GM12878 (cell line): ENCODE results near the gene CDC42BPB. TPM values are rescaled to one million over a fixed set of nuclear protein-coding genes. Genes with fewer than 3 reads are reported as not detected.

ENCODE experiments used
- ATAC-seq: fragments of 200-7000 bp; cut with Tn5 transposase; 3 replicates; pipeline ENCODE4 v1.9.1; 2020; ENCODE audit warnings: mild to moderate bottlenecking, moderate library complexity
- BruUV-seq: library from RNA; stranded (reverse); fragments of 400-500 nt; replicated peaks from 2 replicates; lab custom pipeline; 2021; lab: Mats Ljungman, UMichigan
- CTCF ChIA-PET: fragments of 300-600 bp; sonication (Branson Sonifier 250); formaldehyde crosslinking; extraction: SDS; loops from one replicate; lab custom pipeline; 2021; ENCODE audit warnings: inconsistent platforms; lab: Yijun Ruan, JAX
- POLR2A ChIA-PET: fragments of 350-600 bp; formaldehyde crosslinking; extraction: SDS; loops from one replicate; lab custom pipeline; 2021; ENCODE audit warnings: inconsistent platforms; lab: Charles Lee
- RAD21 ChIA-PET: fragments of 300-600 bp; sonication (Branson Sonifier 250); formaldehyde crosslinking; loops from one replicate; lab custom pipeline; 2023; ENCODE audit warnings: antibody characterized with exemption; ENCODE audit not compliant: unreplicated experiment; lab: Charles Lee
- SMC1A ChIA-PET: fragments of 300-600 bp; sonication (Branson Sonifier 250); formaldehyde crosslinking; loops from one replicate; lab custom pipeline; 2023; ENCODE audit not compliant: unreplicated experiment, uncharacterized antibody; lab: Charles Lee
- DNase-seq: peaks from one replicate; pipeline ENCODE4 v3.0.0-alpha.2; 2011; ENCODE audit warnings: low read depth, low spot score
- FAIRE-seq: peaks from 3 replicates; lab custom pipeline; 2011; peaks lifted over from hg19 to GRCh38; lab: Jason Lieb, UNC
- H2AFZ ChIP-seq: 2 replicates; pipeline ENCODE4 v1.6.0; 2011; ENCODE audit warnings: low read depth, low read length, control low read depth; ENCODE audit not compliant: control insufficient read depth
- H3K27ac ChIP-seq: 2 replicates; pipeline ENCODE4 v1.5.1; 2011; ENCODE audit warnings: control low read depth; ENCODE audit not compliant: control insufficient read depth, insufficient read depth
- H3K27me3 ChIP-seq, 2 experiments: replicated peaks in 1 of 2; 2 replicates each; pipeline versions ENCODE4 v1.6.0 to v1.6.1; 2011; ENCODE audit warnings: low read length in 1 of 2; ENCODE audit not compliant: control insufficient read depth in 2 of 2, insufficient read depth in 2 of 2
- H3K36me3 ChIP-seq, 2 experiments: 2 replicates each; pipeline ENCODE4 v1.5.1; 2011; ENCODE audit warnings: low read length in 1 of 2; ENCODE audit not compliant: control insufficient read depth in 2 of 2, insufficient read depth in 2 of 2
- H3K4me1 ChIP-seq: 2 replicates; pipeline ENCODE4 v1.6.1; 2011; ENCODE audit warnings: mild to moderate bottlenecking, low read length, moderate library complexity, mixed read lengths; ENCODE audit not compliant: control insufficient read depth, insufficient read depth
- H3K4me2 ChIP-seq: 2 replicates; pipeline ENCODE4 v1.6.0; 2011; ENCODE audit warnings: control low read depth; ENCODE audit not compliant: control insufficient read depth, insufficient read depth
- H3K4me3 ChIP-seq: fragments of 200-600 bp; sonication (generic); 2 replicates; pipeline ENCODE4 v1.5.1; 2016
- H3K79me2 ChIP-seq: 2 replicates; pipeline ENCODE4 v1.6.0; 2011; ENCODE audit warnings: low read length; ENCODE audit not compliant: control insufficient read depth, insufficient read depth
- H3K9ac ChIP-seq: 2 replicates; pipeline ENCODE4 v1.8.0; 2011; ENCODE audit warnings: low read length, control low read depth, mixed read lengths; ENCODE audit not compliant: control insufficient read depth, insufficient read depth
- H3K9me3 ChIP-seq: replicated peaks from 3 replicates; pipeline ENCODE4 v1.5.1; 2011; ENCODE audit warnings: mild to moderate bottlenecking, low read length; ENCODE audit not compliant: control insufficient read depth, insufficient read depth
- H4K20me1 ChIP-seq: 2 replicates; pipeline ENCODE4 v1.6.0; 2011; ENCODE audit not compliant: control insufficient read depth, insufficient read depth
- BCL11A ChIP-seq: IDR thresholded peaks from 2 replicates; pipeline ENCODE4 v1.6.1; 2011; ENCODE audit warnings: low read depth, low read length
- CHD1 ChIP-seq: IDR thresholded peaks from 2 replicates; pipeline ENCODE4 v1.6.1; 2012; ENCODE audit warnings: low read depth, low read length, improper control_type of control experiment
- IKZF2 ChIP-seq, 2 experiments: fragments of 450-650 bp; IDR thresholded peaks; 2 replicates each; pipeline ENCODE4 v1.6.1; 2017; ENCODE audit warnings: mild to moderate bottlenecking in 2 of 2, moderate library complexity in 2 of 2
- KLF5 ChIP-seq: fragments of 450-650 bp; IDR thresholded peaks from 2 replicates; pipeline ENCODE4 v1.6.1; 2014; ENCODE audit warnings: mild to moderate bottlenecking; ENCODE audit not compliant: partially characterized antibody
- LARP7 ChIP-seq: fragments of 450-650 bp; IDR thresholded peaks from 2 replicates; pipeline ENCODE4 v1.6.1; 2017; ENCODE audit warnings: mild to moderate bottlenecking
- WGBS: methylation state at CpG from one replicate; pipeline ENCODE4 v1.1.6; 2016; ENCODE audit warnings: low lambda C conversion rate; ENCODE audit not compliant: insufficient replicate concordance, insufficient coverage; ENCODE audit errors: missing lambda C conversion rate; 5-methylcytosine and 5-hydroxymethylcytosine counted together
- in situ Hi-C: fragments of 300-500 bp; cut with MboI; formaldehyde crosslinking; loops from 9 replicates; pipeline ENCODE4 v1.14.3; 2018; ENCODE audit warnings: mixed read lengths
- intact Hi-C: fragments of 100-400 bp; cut with micrococcal nuclease; formaldehyde crosslinking; loops from one replicate; pipeline ENCODE4 v1.14.2; 2022; ENCODE audit not compliant: unreplicated experiment
- polyA plus RNA-seq, 11 experiments: library from polyadenylated mRNA; depleted of rRNA in 4 of 11; unstranded in 6 of 11; stranded (reverse) in 5 of 11; fragments of >200 nt; fragmentation: Nextera tagmentation in 4 of 11; fragmentation: Illumina TruSeq in 1 of 11; extraction: Ambion mirVana in 4 of 11; extraction: Trizol in 1 of 11; gene quantifications; 1 replicate in 1 of 11; 2 replicates in 10 of 11; pipeline versions ENCODE4 v1.2.1 to v1.2.3, GENCODE V29; 2011 to 2016; ENCODE audit warnings: inconsistent platforms in 2 of 11, missing spikeins in 2 of 11, low read depth in 1 of 11
- total RNA-seq, 4 experiments: library from RNA; depleted of rRNA in 3 of 4; stranded (reverse); fragments of >200 nt in 3 of 4; fragmentation: Illumina TruSeq in 1 of 4; extraction: Trizol in 1 of 4; gene quantifications; 2 replicates each; pipeline versions ENCODE4 v1.2.1 to v1.2.3, GENCODE V29; 2013 to 2021
- TF ChIP-seq, protein P1 (sequence below): fragments of 150-350 bp; IDR thresholded peaks from 2 replicates; pipeline ENCODE4 v1.6.1; 2016; ENCODE audit warnings: low read depth, low read length
- TF ChIP-seq, protein P2 (sequence below): fragments of 450-650 bp; IDR thresholded peaks from 2 replicates; pipeline ENCODE4 v1.6.1; 2017; ENCODE audit warnings: mild to moderate bottlenecking, moderate library complexity
- TF ChIP-seq, protein P3 (sequence below), 3 experiments: IDR thresholded peaks in 2 of 3; conservative IDR thresholded peaks in 1 of 3; 2 replicates each; pipeline ENCODE4 v1.5.1; 2011; ENCODE audit warnings: low read depth in 3 of 3, low read length in 3 of 3, mild to moderate bottlenecking in 3 of 3, control low read depth in 2 of 3, moderate library complexity in 2 of 3, inconsistent platforms in 1 of 3, mixed read lengths in 1 of 3; ENCODE audit not compliant: control insufficient read depth in 2 of 3, insufficient read depth in 1 of 3; ENCODE audit errors: extremely low read depth in 1 of 3
- TF ChIP-seq, protein P4 (sequence below): IDR thresholded peaks from 2 replicates; pipeline ENCODE4 v1.6.1; 2012; ENCODE audit warnings: mild to moderate bottlenecking, low read depth, low read length

Gene CDC42BPB
- total and polyA plus RNA-seq, 10 of the 15 experiments (the other 5 are each of a cell fraction or from before 2014, with no cell fraction given), result 0.42 to 22.1 (median 13.3) TPM

DNA sequence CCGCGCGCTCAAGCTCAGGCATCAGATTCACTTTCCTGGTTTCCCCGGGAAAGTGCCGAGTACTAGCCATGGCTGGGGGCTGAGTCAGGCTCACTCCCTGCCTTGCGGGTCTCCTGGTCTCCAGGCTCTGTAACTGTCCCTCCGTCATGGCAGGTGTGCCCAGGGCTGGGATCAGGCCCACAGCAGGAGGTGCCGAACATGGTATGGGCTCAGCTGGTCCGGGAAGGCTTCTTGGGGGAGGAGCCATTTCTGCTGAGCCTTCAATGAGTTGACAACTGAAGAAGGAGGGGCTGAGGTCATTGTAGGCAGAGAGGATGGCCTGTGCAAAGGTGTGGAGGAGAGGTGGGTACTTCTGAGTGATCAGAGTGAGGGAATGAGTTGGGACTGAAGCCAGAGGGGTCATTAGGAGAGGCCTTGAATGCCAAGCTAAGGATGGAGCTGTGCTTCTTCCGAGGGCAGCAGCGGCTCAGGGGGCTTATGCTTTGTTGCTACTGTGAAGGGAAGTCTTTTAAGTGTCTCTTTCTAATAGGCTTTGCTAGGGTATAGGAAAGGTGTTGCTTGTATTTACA is 37.9 kb upstream of the CDC42BPB start:
- intact Hi-C loops (no loop called here), in situ Hi-C loops (no loop called here)
- H2AFZ ChIP-seq, result no peak overlapping the region
- H3K9ac ChIP-seq, result no peak overlapping the region
- no peaks in the 10 kb centered on the region for H4K20me1 ChIP-seq
- H3K27me3 ChIP-seq, result no peaks in the 10 kb centered on the region
- H3K4me3 ChIP-seq, result no peak overlapping the region
- H3K36me3 ChIP-seq, result no peaks in the 10 kb centered on the region
- H3K27ac ChIP-seq, result no peak overlapping the region
- ATAC-seq (no peak), DNase-seq (no peak), FAIRE-seq (no peak)
- WGBS, result 87% methylated on average over 11 of the region's 11 CpGs
- H3K79me2 ChIP-seq, result no peaks in the 10 kb centered on the region
- H3K4me2 ChIP-seq, result no peak overlapping the region
- no TSS peak for BruUV-seq
- H3K9me3 ChIP-seq, result no peaks in the 10 kb centered on the region
- peaks cover 17% of the 10 kb centered on the region for H3K4me1 ChIP-seq
- SMC1A ChIA-PET, result interaction anchor here (0.9 to 2.4 kb wide), 4 partner anchors 10 to 401 kb away, joined by 4 to 13 read pairs (median 6); no protein-coding TSS in a partner anchor
- CTCF ChIA-PET, result interaction anchor here (0.8 to 3.2 kb wide), 6 partner anchors 10 to 89 kb away, joined by 3 to 37 read pairs (median 3); no protein-coding TSS in a partner anchor
- POLR2A ChIA-PET, result interaction anchor here (1.2 kb wide), 1 partner anchor 38 kb away, joined by 3 read pairs; no protein-coding TSS in a partner anchor
- RAD21 ChIA-PET, result interaction anchor here (1.3 to 2.7 kb wide), 2 partner anchors 10 to 401 kb away, joined by 5 to 17 read pairs; no protein-coding TSS in a partner anchor
- TF ChIP-seq LARP7, result no peak
- TF ChIP-seq, protein P1, sequence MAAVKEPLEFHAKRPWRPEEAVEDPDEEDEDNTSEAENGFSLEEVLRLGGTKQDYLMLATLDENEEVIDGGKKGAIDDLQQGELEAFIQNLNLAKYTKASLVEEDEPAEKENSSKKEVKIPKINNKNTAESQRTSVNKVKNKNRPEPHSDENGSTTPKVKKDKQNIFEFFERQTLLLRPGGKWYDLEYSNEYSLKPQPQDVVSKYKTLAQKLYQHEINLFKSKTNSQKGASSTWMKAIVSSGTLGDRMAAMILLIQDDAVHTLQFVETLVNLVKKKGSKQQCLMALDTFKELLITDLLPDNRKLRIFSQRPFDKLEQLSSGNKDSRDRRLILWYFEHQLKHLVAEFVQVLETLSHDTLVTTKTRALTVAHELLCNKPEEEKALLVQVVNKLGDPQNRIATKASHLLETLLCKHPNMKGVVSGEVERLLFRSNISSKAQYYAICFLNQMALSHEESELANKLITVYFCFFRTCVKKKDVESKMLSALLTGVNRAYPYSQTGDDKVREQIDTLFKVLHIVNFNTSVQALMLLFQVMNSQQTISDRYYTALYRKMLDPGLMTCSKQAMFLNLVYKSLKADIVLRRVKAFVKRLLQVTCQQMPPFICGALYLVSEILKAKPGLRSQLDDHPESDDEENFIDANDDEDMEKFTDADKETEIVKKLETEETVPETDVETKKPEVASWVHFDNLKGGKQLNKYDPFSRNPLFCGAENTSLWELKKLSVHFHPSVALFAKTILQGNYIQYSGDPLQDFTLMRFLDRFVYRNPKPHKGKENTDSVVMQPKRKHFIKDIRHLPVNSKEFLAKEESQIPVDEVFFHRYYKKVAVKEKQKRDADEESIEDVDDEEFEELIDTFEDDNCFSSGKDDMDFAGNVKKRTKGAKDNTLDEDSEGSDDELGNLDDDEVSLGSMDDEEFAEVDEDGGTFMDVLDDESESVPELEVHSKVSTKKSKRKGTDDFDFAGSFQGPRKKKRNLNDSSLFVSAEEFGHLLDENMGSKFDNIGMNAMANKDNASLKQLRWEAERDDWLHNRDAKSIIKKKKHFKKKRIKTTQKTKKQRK, result no peak
- TF ChIP-seq, protein P2, sequence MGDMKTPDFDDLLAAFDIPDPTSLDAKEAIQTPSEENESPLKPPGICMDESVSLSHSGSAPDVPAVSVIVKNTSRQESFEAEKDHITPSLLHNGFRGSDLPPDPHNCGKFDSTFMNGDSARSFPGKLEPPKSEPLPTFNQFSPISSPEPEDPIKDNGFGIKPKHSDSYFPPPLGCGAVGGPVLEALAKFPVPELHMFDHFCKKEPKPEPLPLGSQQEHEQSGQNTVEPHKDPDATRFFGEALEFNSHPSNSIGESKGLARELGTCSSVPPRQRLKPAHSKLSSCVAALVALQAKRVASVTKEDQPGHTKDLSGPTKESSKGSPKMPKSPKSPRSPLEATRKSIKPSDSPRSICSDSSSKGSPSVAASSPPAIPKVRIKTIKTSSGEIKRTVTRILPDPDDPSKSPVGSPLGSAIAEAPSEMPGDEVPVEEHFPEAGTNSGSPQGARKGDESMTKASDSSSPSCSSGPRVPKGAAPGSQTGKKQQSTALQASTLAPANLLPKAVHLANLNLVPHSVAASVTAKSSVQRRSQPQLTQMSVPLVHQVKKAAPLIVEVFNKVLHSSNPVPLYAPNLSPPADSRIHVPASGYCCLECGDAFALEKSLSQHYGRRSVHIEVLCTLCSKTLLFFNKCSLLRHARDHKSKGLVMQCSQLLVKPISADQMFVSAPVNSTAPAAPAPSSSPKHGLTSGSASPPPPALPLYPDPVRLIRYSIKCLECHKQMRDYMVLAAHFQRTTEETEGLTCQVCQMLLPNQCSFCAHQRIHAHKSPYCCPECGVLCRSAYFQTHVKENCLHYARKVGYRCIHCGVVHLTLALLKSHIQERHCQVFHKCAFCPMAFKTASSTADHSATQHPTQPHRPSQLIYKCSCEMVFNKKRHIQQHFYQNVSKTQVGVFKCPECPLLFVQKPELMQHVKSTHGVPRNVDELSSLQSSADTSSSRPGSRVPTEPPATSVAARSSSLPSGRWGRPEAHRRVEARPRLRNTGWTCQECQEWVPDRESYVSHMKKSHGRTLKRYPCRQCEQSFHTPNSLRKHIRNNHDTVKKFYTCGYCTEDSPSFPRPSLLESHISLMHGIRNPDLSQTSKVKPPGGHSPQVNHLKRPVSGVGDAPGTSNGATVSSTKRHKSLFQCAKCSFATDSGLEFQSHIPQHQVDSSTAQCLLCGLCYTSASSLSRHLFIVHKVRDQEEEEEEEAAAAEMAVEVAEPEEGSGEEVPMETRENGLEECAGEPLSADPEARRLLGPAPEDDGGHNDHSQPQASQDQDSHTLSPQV, result no peak
- no peak for TF ChIP-seq BCL11A
- TF ChIP-seq, protein P3, sequence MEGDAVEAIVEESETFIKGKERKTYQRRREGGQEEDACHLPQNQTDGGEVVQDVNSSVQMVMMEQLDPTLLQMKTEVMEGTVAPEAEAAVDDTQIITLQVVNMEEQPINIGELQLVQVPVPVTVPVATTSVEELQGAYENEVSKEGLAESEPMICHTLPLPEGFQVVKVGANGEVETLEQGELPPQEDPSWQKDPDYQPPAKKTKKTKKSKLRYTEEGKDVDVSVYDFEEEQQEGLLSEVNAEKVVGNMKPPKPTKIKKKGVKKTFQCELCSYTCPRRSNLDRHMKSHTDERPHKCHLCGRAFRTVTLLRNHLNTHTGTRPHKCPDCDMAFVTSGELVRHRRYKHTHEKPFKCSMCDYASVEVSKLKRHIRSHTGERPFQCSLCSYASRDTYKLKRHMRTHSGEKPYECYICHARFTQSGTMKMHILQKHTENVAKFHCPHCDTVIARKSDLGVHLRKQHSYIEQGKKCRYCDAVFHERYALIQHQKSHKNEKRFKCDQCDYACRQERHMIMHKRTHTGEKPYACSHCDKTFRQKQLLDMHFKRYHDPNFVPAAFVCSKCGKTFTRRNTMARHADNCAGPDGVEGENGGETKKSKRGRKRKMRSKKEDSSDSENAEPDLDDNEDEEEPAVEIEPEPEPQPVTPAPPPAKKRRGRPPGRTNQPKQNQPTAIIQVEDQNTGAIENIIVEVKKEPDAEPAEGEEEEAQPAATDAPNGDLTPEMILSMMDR (IDR thresholded peaks at IDR 0.05 in 2 of 3, conservative IDR thresholded peaks at IDR 0.05 in 1 of 3; ENCODE audit: control insufficient read depth in 2 of 3, extremely low read depth in 1 of 3, insufficient read depth in 1 of 3, low read depth in 3 of 3, low read length in 3 of 3), result no peak
- no peak for TF ChIP-seq CHD1
- TF ChIP-seq, protein P4, sequence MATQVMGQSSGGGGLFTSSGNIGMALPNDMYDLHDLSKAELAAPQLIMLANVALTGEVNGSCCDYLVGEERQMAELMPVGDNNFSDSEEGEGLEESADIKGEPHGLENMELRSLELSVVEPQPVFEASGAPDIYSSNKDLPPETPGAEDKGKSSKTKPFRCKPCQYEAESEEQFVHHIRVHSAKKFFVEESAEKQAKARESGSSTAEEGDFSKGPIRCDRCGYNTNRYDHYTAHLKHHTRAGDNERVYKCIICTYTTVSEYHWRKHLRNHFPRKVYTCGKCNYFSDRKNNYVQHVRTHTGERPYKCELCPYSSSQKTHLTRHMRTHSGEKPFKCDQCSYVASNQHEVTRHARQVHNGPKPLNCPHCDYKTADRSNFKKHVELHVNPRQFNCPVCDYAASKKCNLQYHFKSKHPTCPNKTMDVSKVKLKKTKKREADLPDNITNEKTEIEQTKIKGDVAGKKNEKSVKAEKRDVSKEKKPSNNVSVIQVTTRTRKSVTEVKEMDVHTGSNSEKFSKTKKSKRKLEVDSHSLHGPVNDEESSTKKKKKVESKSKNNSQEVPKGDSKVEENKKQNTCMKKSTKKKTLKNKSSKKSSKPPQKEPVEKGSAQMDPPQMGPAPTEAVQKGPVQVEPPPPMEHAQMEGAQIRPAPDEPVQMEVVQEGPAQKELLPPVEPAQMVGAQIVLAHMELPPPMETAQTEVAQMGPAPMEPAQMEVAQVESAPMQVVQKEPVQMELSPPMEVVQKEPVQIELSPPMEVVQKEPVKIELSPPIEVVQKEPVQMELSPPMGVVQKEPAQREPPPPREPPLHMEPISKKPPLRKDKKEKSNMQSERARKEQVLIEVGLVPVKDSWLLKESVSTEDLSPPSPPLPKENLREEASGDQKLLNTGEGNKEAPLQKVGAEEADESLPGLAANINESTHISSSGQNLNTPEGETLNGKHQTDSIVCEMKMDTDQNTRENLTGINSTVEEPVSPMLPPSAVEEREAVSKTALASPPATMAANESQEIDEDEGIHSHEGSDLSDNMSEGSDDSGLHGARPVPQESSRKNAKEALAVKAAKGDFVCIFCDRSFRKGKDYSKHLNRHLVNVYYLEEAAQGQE, result no peak
- TF ChIP-seq IKZF2 (IDR thresholded peaks at IDR 0.05), result no peak
- no peak for TF ChIP-seq KLF5
